Measurements from ENCODE around the gene CALR3. TPM values are rescaled to one million over a fixed set of nuclear protein-coding genes. Genes with fewer than 3 reads are reported as not detected.

CALR3 gene
- total RNA-seq, 4 donors from 2014 or later = not detected

- no peak for TF ChIP-seq CTCF (IDR thresholded peaks at IDR 0.05)
- no peak for TF ChIP-seq POLR2A (IDR thresholded peaks at IDR 0.05)
- H3K36me3 ChIP-seq = no peaks in the 10 kb centered on the region
These were observed 24.4 kb upstream of the CALR3 start for GRCh38 chr19:16520074-16520973.

GRCh38 chr19:16519230-16519687, 23.3 kb upstream of the CALR3 start:
- Histone ChIP-seq H3K9me3 (no peaks in the 10 kb centered on the region), H3K27ac (no peak overlapping the region), H3K4me3 (no peak overlapping the region), H3K36me3 (no peaks in the 10 kb centered on the region), H3K27me3 (no peaks in the 10 kb centered on the region), H3K4me1 (no peaks in the 10 kb centered on the region)
- intact Hi-C loops (cut with DNase I; ENCODE audit: low total_unique reads) = no loop called here
- no peak for DNase-seq
- no peak for TF ChIP-seq CTCF (IDR thresholded peaks at IDR 0.05)
- no peak for TF ChIP-seq POLR2A (IDR thresholded peaks at IDR 0.05)

More at GRCh38 chr19:16520074-16520973, 24.4 kb upstream of the CALR3 start:
- no peaks in the 10 kb centered on the region for H3K4me1 ChIP-seq
- H3K27me3 ChIP-seq = no peaks in the 10 kb centered on the region
- intact Hi-C loops (cut with DNase I; ENCODE audit: low total_unique reads) = no loop called here
- no peaks in the 10 kb centered on the region for H3K9me3 ChIP-seq
- H3K27ac ChIP-seq = no peak overlapping the region
- no peak overlapping the region for H3K4me3 ChIP-seq
- no peak for DNase-seq

- TF ChIP-seq CTCF (IDR thresholded peaks at IDR 0.05) (no peak), POLR2A (IDR thresholded peaks at IDR 0.05) (no peak)
- no peaks in the 10 kb centered on the region for H3K36me3 ChIP-seq
These were observed 22.7 kb upstream of the CALR3 start for GRCh38 chr19:16518483-16519229.

GRCh38 chr19:16518061-16518460, 22.1 kb upstream of the CALR3 start:
- H3K36me3 ChIP-seq = no peaks in the 10 kb centered on the region
- DNase-seq = no peak
- intact Hi-C loops (cut with DNase I; ENCODE audit: low total_unique reads) = no loop called here

More at GRCh38 chr19:16518483-16519229, 22.7 kb upstream of the CALR3 start:
- no peaks in the 10 kb centered on the region for H3K9me3 ChIP-seq
- H3K4me1 ChIP-seq = no peaks in the 10 kb centered on the region
- H3K27ac ChIP-seq = no peak overlapping the region
- no peak overlapping the region for H3K4me3 ChIP-seq
- no peaks in the 10 kb centered on the region for H3K27me3 ChIP-seq
- intact Hi-C loops (cut with DNase I; ENCODE audit: low total_unique reads) = no loop called here
- no peak for DNase-seq

More at GRCh38 chr19:16518061-16518460, 22.1 kb upstream of the CALR3 start:
- Histone ChIP-seq H3K4me3 (no peak overlapping the region), H3K9me3 (no peaks in the 10 kb centered on the region), H3K27ac (no peak overlapping the region), H3K4me1 (no peaks in the 10 kb centered on the region), H3K27me3 (no peaks in the 10 kb centered on the region)
- TF ChIP-seq POLR2A (IDR thresholded peaks at IDR 0.05) = no peak
- TF ChIP-seq CTCF (IDR thresholded peaks at IDR 0.05) = no peak
